Testis (tissue), 2 donors: ENCODE measurements around the gene PSMA5.

ENCODE experiments used
- POLR2A ChIP-seq: fragments of 450-650 bp; IDR thresholded peaks from one replicate; pipeline ENCODE4 v1.6.1; 2017; ENCODE audit warnings: antibody characterized with exemption, mild to moderate bottlenecking, moderate library complexity
- TF ChIP-seq, protein P1 (sequence below), 3 experiments: fragments of 450-650 bp in 2 of 3; fragments of 200-600 bp in 1 of 3; sonication (generic) in 1 of 3; IDR thresholded peaks; one replicate each; pipeline ENCODE4 v1.5.1; 2016 to 2019; ENCODE audit warnings: antibody characterized with exemption in 3 of 3, mild to moderate bottlenecking in 2 of 3, moderate library complexity in 1 of 3

DNA sequence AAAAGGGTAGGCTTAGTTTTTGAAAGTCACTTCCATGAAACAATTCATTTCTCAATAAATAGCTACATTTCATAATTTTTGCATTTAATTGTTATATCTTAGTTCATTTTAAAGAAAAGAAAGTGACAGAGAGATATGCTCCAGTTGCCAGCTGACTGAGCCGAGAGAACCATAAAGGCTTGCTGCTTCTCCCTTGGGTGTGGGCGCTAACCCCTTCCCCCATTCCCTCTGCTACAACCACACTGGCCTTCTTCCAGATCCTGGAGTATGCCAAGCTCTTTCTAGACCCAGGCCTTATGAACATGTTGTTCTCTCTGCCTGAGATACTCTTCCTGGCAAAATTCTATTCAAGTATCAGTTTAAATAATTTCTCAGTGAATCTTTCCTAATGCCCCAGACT is 40.8 kb downstream of the PSMA5 start:
- TF ChIP-seq, protein P1, sequence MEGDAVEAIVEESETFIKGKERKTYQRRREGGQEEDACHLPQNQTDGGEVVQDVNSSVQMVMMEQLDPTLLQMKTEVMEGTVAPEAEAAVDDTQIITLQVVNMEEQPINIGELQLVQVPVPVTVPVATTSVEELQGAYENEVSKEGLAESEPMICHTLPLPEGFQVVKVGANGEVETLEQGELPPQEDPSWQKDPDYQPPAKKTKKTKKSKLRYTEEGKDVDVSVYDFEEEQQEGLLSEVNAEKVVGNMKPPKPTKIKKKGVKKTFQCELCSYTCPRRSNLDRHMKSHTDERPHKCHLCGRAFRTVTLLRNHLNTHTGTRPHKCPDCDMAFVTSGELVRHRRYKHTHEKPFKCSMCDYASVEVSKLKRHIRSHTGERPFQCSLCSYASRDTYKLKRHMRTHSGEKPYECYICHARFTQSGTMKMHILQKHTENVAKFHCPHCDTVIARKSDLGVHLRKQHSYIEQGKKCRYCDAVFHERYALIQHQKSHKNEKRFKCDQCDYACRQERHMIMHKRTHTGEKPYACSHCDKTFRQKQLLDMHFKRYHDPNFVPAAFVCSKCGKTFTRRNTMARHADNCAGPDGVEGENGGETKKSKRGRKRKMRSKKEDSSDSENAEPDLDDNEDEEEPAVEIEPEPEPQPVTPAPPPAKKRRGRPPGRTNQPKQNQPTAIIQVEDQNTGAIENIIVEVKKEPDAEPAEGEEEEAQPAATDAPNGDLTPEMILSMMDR (IDR thresholded peaks at IDR 0.05), result no peak
- TF ChIP-seq POLR2A, result no peak
